ENCODE data around the gene OR51A7. TPM values are rescaled to one million over a fixed set of nuclear protein-coding genes. Genes with fewer than 3 reads are reported as not detected.
"Not testable (repeated sequence)": the region's sequence is repeated elsewhere in the genome, so short reads cannot be mapped to it uniquely, and the experiment has no call there.

Gene OR51A7, protein sequence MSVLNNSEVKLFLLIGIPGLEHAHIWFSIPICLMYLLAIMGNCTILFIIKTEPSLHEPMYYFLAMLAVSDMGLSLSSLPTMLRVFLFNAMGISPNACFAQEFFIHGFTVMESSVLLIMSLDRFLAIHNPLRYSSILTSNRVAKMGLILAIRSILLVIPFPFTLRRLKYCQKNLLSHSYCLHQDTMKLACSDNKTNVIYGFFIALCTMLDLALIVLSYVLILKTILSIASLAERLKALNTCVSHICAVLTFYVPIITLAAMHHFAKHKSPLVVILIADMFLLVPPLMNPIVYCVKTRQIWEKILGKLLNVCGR
- polyA plus RNA-seq (2013, experiment 1 of 2; ENCODE audit: insufficient read length), result not detected
- not detected for polyA plus RNA-seq (2013, experiment 2 of 2; ENCODE audit: insufficient read length)

DNA sequence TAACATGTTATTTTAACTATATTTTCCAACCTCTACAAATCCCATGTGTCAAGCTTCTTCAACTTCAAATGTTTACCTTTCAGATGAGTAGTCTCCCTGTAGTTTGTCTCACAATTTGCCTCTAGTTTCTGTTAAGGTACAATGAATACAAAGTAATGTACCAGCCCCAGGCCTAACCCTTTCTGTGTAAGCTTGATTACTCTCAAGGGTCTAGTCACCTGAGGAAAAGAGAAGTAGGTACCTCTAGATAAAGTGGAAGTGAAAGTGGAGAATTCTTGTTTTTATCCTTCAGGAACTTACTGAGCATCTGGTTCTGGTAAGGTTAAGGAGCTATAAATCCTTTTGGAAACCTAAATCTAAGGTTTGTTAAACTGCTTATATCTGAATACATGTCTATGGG, at the start of gene OR51A7:
Gene OR51A7, plus strand, starts transcription at position 300 of the 400 bp plus-strand sequence. CDS start 3,587 bp downstream, outside the sequence.
- DNase-seq, result no peak

DNA sequence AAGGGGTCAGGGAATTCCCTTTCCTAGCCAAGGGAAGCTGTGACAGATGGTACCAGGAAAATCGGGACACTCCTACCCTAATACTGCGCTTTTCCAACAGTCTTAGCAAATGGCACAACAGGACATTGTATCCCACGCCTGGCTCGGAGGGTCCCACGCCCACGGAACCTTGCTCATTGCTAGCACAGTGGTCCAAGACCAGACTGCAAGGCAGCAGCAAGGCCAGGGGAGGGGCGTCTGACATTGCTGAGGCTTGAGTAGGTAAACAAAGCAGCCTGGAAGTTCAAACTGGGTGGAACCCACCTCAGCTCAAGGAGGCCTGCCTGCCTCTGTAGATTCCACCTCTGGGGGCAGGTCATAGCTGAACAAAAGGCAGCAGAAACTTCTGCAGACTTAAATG, 49.3 kb upstream of the OR51A7 start:
- not testable (repeated sequence) for DNase-seq

DNA sequence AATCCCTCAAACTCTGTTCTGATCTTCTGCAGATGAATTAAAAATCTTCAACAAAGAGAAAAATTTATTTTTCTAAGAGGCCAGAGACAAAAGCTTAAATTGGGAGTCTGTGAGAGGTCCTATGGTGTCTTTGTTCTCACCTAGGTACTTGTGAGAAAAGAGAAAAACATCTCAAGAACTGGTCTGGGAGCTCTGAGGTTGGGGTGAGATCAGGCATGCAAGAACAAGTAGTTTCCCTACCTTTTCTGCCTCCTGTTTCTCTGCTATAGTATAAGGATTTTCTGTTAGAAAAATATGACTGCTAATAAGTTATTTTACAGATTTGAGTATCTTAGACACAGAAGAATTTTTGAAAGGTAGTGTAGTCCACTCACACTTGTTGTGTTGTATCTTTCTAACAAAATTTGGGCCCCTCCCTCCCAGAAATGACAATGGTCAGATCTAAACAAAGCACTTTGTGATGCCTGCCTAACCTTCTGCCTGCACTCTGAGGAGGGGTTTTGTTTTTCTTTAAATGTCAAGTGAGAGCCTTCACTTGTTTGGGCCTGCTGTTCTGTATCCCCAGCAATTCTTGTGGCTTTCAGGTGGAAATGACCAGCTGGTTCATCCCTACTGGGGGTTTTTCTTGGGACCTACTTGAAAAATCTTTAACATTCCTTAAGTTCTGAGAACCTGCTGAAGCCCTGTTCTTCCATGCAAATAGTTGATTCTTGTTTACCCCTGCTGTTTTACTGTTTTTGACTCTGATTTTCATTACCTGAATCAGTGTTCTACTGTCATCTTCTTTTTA, 40.9 kb upstream of the OR51A7 start:
- DNase-seq, result no peak

DNA sequence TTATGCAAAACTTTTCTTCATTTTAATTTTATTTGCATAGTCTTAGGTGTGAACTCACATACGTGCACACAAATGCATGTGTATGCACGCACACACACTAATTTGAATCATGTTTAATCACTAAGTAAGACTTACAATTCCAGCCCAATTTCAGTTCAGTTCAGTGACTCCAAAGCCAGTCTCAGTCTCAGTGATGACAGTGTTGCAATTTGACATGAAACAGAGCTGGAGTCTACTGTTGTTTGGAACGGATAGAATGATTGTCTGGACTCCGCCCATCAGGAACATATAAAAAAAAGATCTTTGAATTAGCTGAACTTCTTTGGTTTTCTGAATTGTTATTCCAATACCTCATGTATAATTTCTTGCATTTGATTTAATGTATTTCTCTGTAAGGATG, 39.7 kb upstream of the OR51A7 start:
- no peak for DNase-seq

DNA sequence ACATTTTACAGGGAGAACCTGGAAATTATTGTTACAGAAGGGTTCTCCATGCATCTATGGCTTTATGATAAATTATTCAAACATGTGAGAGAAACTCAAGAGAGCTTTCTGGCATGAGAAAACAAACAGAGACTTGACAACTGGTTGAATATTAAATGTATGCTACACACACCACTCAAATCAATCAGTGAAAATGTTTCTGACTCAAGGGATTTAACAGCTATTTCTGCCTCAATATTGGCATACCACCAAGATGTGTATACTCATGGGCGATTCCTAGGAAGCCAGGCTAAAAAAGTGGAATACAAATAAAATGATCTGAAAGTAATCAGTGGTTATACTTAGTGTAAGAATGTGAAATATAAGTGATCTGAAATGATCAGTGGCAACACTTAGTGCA, 37.7 kb upstream of the OR51A7 start:
- DNase-seq, result no peak

DNA sequence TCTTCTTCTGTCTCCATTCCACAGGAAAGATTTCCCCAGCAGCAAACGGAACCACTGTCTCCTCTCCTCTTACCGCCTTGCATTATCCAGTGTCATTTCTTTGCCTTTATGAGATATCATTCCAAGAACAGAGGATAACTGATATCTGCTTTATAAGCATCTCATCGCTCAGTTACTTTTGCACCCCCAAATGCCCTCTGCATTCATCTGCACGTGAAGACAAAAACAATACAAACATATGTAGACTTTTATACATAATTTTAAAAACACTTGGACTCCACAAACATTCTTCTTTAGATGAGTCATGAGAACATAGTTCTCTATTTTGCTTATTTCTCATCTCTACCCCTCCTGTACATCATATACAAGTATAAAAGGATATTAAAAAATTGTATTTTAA, 22.4 kb upstream of the OR51A7 start:
- DNase-seq, result peak; percentile 43

DNA sequence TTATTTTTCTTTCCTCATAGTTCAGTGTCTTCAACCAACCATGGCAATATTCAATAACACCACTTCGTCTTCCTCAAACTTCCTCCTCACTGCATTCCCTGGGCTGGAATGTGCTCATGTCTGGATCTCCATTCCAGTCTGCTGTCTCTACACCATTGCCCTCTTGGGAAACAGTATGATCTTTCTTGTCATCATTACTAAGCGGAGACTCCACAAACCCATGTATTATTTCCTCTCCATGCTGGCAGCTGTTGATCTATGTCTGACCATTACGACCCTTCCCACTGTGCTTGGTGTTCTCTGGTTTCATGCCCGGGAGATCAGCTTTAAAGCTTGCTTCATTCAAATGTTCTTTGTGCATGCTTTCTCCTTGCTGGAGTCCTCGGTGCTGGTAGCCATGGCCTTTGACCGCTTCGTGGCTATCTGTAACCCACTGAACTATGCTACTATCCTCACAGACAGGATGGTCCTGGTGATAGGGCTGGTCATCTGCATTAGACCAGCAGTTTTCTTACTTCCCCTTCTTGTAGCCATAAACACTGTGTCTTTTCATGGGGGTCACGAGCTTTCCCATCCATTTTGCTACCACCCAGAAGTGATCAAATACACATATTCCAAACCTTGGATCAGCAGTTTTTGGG, 21.6 kb upstream of the OR51A7 start, which contains the start of gene OR51T1:
Gene OR51T1, plus strand, starts transcription at position 41 of the 641 bp plus-strand sequence. Its CDS starts 0 bp downstream, at position 41.
- peak; percentile 86 for DNase-seq

DNA sequence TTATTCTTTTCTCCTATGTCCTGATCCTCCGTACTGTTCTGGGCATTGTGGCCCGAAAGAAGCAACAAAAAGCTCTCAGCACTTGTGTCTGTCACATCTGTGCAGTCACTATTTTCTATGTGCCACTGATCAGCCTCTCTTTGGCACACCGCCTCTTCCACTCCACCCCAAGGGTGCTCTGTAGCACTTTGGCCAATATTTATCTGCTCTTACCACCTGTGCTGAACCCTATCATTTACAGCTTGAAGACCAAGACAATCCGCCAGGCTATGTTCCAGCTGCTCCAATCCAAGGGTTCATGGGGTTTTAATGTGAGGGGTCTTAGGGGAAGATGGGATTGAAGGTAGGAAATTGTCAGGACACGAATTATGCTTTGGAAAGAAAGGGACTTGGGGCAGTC, 21.0 kb upstream of the OR51A7 start:
- no peak for DNase-seq

DNA sequence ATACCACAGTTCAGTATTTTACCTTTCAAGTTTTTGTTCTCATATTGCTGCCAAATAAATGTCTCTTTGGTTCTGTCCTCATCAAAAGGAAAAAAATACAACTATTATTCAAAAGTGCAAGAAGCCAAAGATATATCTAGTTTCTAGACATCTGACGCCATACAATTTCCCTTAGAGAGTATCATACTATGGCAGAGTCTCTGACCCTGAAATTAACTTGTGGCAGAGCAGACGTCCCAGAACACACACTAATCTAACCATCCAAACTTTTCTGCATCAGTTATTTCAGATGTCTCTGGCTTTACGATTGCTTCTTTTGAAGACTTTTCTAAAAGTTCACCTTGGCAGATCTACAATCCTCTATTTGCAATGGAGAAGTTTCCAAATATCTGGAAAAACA, 19.2 kb upstream of the OR51A7 start:
- DNase-seq, result no peak

DNA sequence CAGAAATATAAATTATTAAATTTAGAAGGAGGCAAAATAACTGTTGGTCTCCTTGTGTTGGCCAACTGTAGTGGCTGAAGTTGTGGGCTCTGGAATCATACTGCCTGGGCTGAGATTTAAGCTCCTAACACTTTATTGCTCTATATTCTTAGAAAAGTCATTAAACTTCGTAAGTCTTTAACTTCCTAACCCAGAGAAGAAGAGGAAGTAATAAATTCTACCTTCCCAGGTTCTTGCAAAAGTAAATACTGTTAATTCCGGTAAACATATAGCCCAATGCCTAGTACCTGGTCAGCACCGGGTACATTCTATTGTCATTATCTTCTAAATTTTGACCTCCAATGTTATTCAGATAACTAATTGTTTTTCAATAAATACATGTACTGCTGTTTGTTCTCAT, 17.4 kb upstream of the OR51A7 start:
- no peak for DNase-seq

DNA sequence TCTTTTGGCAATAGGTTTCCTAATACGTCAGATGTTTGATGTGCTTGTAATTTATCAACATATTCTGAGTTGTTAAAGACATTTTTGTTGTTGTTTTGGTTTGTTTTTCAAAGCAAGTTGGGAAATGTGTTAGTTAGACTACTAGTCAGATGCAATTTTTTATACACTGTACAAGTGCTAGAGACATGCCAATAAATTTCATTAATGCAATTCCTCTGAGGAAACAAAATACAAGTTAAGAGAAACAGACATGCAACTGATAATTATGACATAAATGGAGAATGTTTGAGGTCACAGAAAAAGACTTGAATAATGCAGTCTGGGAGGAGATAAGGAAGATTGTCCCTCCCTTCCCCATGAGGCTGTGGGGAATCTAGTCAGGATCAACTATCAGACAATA, 16.0 kb upstream of the OR51A7 start:
- DNase-seq, result no peak

DNA sequence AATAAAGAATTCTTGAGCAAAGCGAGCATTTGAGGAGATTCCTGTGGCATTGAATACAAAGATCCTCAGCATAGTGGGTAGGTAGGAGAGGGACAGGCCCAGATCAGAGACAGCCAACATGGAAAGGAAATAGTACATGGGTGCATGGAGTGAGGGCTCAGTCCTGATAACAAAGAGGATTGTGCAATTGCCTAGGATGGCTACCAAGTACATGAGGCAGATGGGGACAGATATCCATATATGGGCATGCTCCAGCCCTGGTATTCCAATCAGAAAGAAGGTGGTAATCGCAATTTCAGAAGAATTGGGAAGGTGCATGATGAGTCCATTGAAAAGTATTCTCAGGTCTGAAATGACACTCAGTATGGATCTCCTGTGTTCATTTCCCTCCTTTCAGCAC, 13.3 kb upstream of the OR51A7 start:
- DNase-seq, result peak; percentile 1

DNA sequence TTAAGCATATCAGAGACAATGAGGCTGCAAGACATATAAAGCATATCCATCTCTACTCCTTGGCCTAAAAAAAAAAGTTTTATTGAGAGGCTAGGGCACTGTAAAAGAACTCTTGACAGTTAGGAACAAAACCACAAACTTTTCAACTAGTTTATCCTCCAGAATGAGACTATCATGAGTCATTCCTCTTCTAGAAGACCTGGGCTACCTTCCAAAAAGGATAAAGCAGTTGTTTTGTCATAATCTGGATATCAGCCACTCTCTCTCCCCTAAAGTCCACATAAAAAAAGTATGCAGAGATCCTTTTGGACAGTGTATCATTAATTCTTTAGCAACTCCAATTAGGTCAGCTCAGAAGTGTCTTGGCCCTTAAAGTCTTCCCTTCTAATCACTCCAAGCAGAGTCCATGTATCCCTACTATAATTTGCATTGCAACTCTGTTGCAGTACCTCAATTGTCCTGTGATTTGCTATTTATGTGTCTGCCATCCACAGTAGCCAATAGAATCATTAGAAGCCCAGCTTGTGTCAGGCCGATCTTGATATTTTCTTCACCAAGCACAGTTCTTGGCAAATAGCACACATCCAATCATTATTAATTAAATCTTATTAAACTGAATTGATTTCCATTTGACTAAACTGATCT, 11.5 kb upstream of the OR51A7 start:
- DNase-seq, result peak; percentile 93

DNA sequence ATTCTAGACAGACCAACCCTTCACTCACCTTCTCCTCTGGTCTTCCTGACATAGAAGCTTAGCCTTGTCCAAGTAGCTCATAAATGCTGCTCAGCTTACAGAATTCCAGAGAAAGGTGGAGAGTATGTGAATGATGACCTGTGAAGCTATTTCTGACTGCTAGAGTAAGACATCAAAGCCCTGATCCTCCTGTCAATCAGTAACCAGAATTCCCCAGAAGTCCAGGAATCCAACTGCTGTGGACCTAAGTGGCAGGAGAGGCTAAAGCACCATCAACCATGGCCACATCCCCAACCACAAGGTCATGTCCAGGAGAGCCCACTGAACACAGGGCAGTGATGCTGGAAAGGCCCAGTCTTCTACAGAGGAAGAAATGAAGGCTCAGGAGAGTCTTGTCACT, 13.0 kb downstream of the OR51A7 start:
- no peak for DNase-seq

DNA sequence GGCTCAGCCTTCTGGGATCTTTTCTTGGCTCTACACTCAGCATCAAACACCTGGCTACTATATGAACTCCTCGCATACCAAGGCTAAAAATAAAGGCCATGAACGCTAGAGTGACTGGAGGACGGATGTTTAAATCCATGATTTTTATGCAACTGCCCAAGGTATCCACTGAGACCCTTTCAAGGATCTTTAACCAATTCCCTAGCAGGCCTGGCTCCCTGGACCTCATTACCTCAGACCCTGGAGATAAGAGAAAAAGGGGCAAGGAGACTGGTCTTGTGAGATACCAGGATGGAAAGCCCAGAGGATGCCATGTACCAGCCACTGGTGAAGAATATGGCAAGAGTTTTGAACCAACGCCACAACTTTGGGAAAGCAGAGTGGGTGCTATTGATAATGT, 15.7 kb downstream of the OR51A7 start, which contains the start of gene OR51G2:
Gene OR51G2, minus strand, starts transcription at position 101 of the 400 bp plus-strand sequence. CDS start 3,687 bp downstream, outside the sequence.
- no peak for DNase-seq

DNA sequence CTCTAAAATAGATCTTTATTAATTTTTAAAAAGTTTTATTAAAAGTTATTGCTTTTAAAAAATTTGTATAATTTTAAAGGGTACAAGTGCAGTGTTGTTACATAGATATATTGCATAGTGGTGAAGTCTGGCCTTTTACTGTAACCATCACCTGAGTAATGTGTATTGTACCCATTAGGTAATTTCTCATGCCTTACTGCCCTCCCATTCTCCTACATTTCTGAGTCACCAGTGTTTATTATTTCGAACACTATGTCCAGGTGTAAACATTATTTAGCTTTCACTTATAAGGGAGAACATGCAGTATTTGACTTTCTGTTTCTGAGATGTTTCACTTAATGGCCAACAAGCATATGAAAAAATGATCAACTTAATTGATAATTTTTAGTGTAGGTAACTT, 18.2 kb downstream of the OR51A7 start:
- no peak for DNase-seq

DNA sequence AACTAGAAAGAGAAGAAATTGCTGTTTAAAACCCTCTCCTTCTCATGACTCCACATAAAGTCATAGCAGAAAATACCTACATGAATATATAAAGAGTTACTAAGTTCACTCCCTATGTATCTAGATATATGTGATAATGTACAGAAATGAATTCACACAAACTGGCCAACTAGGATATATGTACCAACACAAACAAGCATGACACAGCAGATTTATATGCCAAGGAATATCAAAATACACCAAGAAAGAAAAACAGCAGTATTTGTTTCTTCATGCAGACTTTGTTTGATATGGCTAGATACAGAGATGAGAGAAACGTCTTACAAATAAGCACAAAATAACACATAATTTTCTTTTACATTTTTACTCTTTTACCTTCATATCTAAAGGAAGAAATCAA, 18.7 kb downstream of the OR51A7 start:
- DNase-seq, result no peak

DNA sequence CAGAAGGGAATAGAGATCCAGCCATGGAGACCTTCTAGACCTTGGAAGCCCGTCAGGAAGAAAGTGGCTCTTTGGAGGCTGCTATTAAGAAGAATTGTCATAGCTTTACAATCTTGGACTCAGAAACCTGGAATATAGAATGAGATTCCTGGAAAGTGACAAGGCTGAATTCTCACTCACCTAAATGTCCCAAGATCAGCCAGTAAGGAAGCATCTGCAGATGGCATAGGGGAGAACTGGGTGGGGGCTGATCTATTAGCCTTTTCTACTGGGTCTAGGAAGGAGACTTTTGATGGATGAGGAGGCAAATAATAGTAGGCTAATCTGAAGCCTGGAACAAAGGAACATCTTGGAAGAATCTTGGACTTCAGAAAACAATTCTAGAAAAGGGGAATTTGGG, 20.7 kb downstream of the OR51A7 start, which contains the start of gene OR51G1:
Gene OR51G1, minus strand, starts transcription at position 101 of the 400 bp plus-strand sequence. Its CDS starts 0 bp downstream, at position 101.
- DNase-seq, result no peak

DNA sequence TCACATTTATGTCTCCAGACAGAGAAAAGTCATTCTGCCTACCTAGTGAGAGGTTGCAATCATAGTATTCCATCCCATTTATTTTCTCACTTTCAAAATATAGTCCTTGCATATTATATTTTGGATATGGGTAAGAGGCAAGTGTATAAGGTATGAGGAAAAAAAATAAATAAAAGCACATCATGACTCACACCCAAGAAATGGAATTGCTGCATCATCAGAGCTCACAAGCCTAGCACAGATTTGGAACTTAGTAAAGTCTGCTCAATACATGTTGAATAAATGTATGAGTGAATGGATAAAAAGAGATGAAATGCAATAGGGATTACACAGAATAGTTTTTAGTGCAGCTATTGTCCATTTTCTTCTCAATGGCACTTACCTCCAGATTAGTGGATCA, 23.0 kb downstream of the OR51A7 start:
- DNase-seq, result peak; percentile 9

DNA sequence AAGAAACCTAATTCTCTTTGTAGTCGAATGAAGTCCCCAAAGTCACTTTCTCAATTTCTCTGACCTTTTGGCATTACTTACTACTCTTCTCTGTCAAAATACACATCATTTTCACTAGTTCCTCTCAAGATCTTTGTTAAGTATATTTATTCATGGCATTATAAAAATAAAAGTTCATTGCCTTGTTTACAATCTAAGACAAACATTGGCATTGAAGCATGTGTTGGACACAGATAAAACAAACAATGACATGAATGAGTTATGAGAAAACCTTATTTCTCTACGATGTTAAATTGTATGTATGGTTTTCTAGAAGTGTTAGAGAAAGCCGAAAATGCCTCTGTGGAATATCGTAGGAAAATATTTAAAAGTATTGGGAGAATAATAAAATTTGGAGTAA, 29.2 kb downstream of the OR51A7 start:
- no peak for DNase-seq

DNA sequence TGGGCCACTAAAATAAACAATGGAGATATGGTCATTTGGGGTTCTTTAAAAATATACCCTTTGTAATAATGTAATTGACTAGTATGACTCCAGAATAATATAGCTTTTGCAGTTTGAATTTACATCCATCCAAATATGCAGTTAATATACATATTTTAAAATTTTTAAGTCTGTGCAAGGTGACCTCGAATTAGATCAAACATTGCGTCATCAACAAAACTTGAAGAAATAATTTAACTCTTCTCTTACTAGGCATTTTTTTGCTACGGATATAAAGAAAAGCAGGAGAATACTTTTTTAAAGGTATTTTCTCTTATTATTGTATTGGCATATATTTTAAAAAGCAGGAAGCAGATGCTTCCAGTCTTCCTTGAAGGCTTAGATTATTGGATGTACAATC, 33.2 kb downstream of the OR51A7 start:
- no peak for DNase-seq

DNA sequence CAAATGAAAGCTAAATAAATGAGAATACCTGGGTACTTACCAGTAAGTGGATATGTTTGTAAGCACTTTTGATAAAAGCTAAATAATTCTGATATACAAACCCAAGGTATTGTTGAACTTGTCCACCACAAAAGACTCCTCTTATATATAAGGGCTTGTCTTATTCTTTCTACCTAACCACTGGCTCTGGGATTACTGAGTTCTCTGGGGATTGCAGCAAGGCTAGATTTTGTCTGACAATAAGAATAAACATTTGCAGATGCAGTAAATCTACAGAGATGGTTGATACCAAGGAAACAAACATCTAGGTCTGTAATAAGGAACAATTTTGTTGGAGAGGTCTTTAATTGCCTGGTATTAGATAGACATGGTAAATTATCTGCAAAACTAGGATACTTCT, 43.9 kb downstream of the OR51A7 start, which contains the start of gene OR51A4:
Gene OR51A4, minus strand, starts transcription at position 101 of the 400 bp plus-strand sequence. CDS start 505 bp downstream, outside the sequence.
- no peak for DNase-seq

Measured in fibroblast of skin of back (primary cell).